ENCODE measurements around the gene NR2C2.

Gene NR2C2

GRCh38 chr3:15074500-15074899 lies 127.1 kb downstream of the NR2C2 start:
- no peaks in the 10 kb centered on the region for H3K9me3 Mint-ChIP-seq
- H3K27me3 Mint-ChIP-seq, result no peaks in the 10 kb centered on the region
- H3K36me3 Mint-ChIP-seq, result peaks cover 20% of the 10 kb centered on the region
- H3K27ac Mint-ChIP-seq, result no peak overlapping the region
- peaks cover 11% of the 10 kb centered on the region for H3K4me1 Mint-ChIP-seq
- no peak overlapping the region for H3K4me3 Mint-ChIP-seq

GRCh38 chr3:15079091-15079490 lies 131.7 kb downstream of the NR2C2 start:
- no peak overlapping the region for H3K27ac Mint-ChIP-seq
- no peaks in the 10 kb centered on the region for H3K27me3 Mint-ChIP-seq
- no peak overlapping the region for H3K4me3 Mint-ChIP-seq
- H3K4me1 Mint-ChIP-seq, result peaks cover 3% of the 10 kb centered on the region
- peaks cover 29% of the 10 kb centered on the region for H3K36me3 Mint-ChIP-seq
- H3K9me3 Mint-ChIP-seq, result no peaks in the 10 kb centered on the region

- Mint-ChIP-seq H3K27me3 (no peaks in the 10 kb centered on the region), H3K4me3 (no peak overlapping the region), H3K36me3 (peaks cover 29% of the 10 kb centered on the region), H3K27ac (no peak overlapping the region), H3K4me1 (peaks cover 3% of the 10 kb centered on the region), H3K9me3 (no peaks in the 10 kb centered on the region)
Observed at GRCh38 chr3:15081960-15082664, 134.7 kb downstream of the NR2C2 start.

- no peak overlapping the region for H3K27ac Mint-ChIP-seq
- H3K9me3 Mint-ChIP-seq, result no peaks in the 10 kb centered on the region
- H3K36me3 Mint-ChIP-seq, result peaks cover 26% of the 10 kb centered on the region
Observed at GRCh38 chr3:15083252-15083651, 135.9 kb downstream of the NR2C2 start.

GRCh38 chr3:15086263-15086662 lies 138.9 kb downstream of the NR2C2 start:
- H3K4me3 Mint-ChIP-seq, result no peak overlapping the region
- H3K27ac Mint-ChIP-seq, result no peak overlapping the region
- H3K4me1 Mint-ChIP-seq, result peaks cover 4% of the 10 kb centered on the region
- peaks cover 25% of the 10 kb centered on the region for H3K36me3 Mint-ChIP-seq
- no peaks in the 10 kb centered on the region for H3K9me3 Mint-ChIP-seq
- no peaks in the 10 kb centered on the region for H3K27me3 Mint-ChIP-seq

More at GRCh38 chr3:15083252-15083651, 135.9 kb downstream of the NR2C2 start:
- Mint-ChIP-seq H3K27me3 (no peaks in the 10 kb centered on the region), H3K4me3 (no peak overlapping the region), H3K4me1 (peaks cover 3% of the 10 kb centered on the region)

- H3K4me3 Mint-ChIP-seq, result no peak overlapping the region
- H3K9me3 Mint-ChIP-seq, result no peaks in the 10 kb centered on the region
- H3K36me3 Mint-ChIP-seq, result peaks cover 23% of the 10 kb centered on the region
- H3K27ac Mint-ChIP-seq, result no peak overlapping the region
- no peaks in the 10 kb centered on the region for H3K27me3 Mint-ChIP-seq
- H3K4me1 Mint-ChIP-seq, result peaks cover 4% of the 10 kb centered on the region
Observed at GRCh38 chr3:15086699-15087098, 139.3 kb downstream of the NR2C2 start.

GRCh38 chr3:15089201-15089600 lies 141.8 kb downstream of the NR2C2 start:
- Mint-ChIP-seq H3K4me1 (peaks cover 4% of the 10 kb centered on the region), H3K9me3 (no peaks in the 10 kb centered on the region), H3K27me3 (no peaks in the 10 kb centered on the region), H3K27ac (no peak overlapping the region), H3K4me3 (no peak overlapping the region), H3K36me3 (peaks cover 14% of the 10 kb centered on the region)

- Mint-ChIP-seq H3K9me3 (no peaks in the 10 kb centered on the region), H3K36me3 (peaks cover 11% of the 10 kb centered on the region), H3K4me3 (no peak overlapping the region), H3K27me3 (no peaks in the 10 kb centered on the region), H3K4me1 (peaks cover 4% of the 10 kb centered on the region), H3K27ac (no peak overlapping the region)
Observed at GRCh38 chr3:15091575-15091974, 144.2 kb downstream of the NR2C2 start.

- H3K9me3 Mint-ChIP-seq, result no peaks in the 10 kb centered on the region
- peaks cover 5% of the 10 kb centered on the region for H3K4me1 Mint-ChIP-seq
- no peak overlapping the region for H3K4me3 Mint-ChIP-seq
- no peak overlapping the region for H3K27ac Mint-ChIP-seq
- no peaks in the 10 kb centered on the region for H3K27me3 Mint-ChIP-seq
- H3K36me3 Mint-ChIP-seq, result peaks cover 9% of the 10 kb centered on the region
Observed at GRCh38 chr3:15092686-15093085, 145.3 kb downstream of the NR2C2 start.

- Mint-ChIP-seq H3K27me3 (no peaks in the 10 kb centered on the region), H3K36me3 (peaks cover 9% of the 10 kb centered on the region), H3K4me3 (no peak overlapping the region), H3K9me3 (no peaks in the 10 kb centered on the region), H3K4me1 (peaks cover 18% of the 10 kb centered on the region), H3K27ac (no peak overlapping the region)
Observed at GRCh38 chr3:15094187-15094875, 146.9 kb downstream of the NR2C2 start.

- H3K9me3 Mint-ChIP-seq, result no peaks in the 10 kb centered on the region
- H3K4me3 Mint-ChIP-seq, result no peak overlapping the region
Observed at GRCh38 chr3:15096046-15096445, 148.7 kb downstream of the NR2C2 start.

GRCh38 chr3:15097891-15098290 lies 150.5 kb downstream of the NR2C2 start:
- peaks cover 19% of the 10 kb centered on the region for H3K4me1 Mint-ChIP-seq
- H3K27ac Mint-ChIP-seq, result peak overlapping the region; percentile 73
- no peaks in the 10 kb centered on the region for H3K9me3 Mint-ChIP-seq
- peak overlapping the region; percentile 97 for H3K4me3 Mint-ChIP-seq
- H3K27me3 Mint-ChIP-seq, result no peaks in the 10 kb centered on the region
- H3K36me3 Mint-ChIP-seq, result peaks cover 2% of the 10 kb centered on the region

More at GRCh38 chr3:15096046-15096445, 148.7 kb downstream of the NR2C2 start:
- peaks cover 2% of the 10 kb centered on the region for H3K36me3 Mint-ChIP-seq
- no peak overlapping the region for H3K27ac Mint-ChIP-seq
- peaks cover 19% of the 10 kb centered on the region for H3K4me1 Mint-ChIP-seq
- no peaks in the 10 kb centered on the region for H3K27me3 Mint-ChIP-seq

Data from activated naive CD4-positive, alpha-beta T cell treated with anti-CD3 and anti-CD28 coated beads, Interleukin-2, amount 50 U/mL, for 24 hours (primary cell).